Measurements from ENCODE around the gene TAB3. TPM values are rescaled to one million over a fixed set of nuclear protein-coding genes. Genes with fewer than 3 reads are reported as not detected.
A peak's percentile ranks its signal among the peaks of the same experiment; 100 is the strongest.

Gene TAB3, protein sequence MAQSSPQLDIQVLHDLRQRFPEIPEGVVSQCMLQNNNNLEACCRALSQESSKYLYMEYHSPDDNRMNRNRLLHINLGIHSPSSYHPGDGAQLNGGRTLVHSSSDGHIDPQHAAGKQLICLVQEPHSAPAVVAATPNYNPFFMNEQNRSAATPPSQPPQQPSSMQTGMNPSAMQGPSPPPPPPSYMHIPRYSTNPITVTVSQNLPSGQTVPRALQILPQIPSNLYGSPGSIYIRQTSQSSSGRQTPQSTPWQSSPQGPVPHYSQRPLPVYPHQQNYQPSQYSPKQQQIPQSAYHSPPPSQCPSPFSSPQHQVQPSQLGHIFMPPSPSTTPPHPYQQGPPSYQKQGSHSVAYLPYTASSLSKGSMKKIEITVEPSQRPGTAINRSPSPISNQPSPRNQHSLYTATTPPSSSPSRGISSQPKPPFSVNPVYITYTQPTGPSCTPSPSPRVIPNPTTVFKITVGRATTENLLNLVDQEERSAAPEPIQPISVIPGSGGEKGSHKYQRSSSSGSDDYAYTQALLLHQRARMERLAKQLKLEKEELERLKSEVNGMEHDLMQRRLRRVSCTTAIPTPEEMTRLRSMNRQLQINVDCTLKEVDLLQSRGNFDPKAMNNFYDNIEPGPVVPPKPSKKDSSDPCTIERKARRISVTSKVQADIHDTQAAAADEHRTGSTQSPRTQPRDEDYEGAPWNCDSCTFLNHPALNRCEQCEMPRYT
- 13.8 and 21.1 TPM in 2 replicates for total RNA-seq

DNA sequence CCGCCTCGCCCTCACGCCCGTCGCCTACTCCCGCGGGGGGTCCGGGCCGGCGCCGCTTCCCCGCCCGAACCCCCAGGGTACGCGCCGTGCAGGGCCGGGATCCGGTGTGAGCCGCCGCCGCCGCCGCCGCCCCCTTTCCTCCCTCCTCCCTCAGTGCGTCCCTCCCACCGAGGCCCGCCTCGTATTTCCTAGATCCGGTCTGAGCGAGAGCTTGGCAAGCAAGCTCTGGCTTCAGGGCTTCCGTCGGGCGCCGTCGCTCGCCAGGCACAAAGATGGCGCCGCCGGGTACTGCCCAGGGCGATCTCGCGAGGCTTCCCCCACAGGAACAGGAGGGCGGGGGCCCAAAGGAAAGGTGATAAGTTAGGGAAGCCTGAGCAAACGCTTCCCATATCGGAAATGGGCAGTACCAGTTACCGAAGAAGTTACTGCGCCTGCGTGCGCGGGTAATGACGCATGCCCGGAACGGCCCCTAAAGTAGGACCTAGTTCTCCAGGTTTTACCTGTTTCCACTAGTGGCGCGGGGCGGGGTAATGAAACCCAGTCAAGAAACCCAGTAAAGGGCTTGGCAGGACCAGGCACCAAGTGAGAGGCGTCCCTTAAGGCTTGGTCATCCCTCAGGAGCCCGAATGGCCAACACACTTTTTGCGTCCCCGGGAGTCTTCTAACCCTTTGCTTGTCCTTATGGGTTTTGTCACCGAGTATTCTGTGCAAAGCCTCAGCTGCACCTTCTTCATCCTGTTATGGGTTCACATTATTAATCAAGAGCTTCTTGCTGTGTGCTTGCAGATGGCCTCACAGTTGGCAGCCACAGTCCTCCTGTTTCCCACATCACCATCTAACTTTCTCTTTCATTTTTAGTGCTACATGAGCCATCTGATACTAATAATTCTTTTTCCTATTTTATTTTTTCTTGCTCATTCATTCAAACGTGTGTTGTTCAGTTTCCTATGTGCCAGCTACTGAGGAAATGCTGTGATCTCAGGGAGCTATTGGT, at the start of gene TAB3:
Gene TAB3 (minus strand): TSS at position 108 of the 994 bp plus-strand sequence. CDS start 29,666 bp downstream, outside the sequence.
- DNase-seq (ENCODE audit: extremely low read depth, low read depth, low spot score) = peak; percentile 63

DNA sequence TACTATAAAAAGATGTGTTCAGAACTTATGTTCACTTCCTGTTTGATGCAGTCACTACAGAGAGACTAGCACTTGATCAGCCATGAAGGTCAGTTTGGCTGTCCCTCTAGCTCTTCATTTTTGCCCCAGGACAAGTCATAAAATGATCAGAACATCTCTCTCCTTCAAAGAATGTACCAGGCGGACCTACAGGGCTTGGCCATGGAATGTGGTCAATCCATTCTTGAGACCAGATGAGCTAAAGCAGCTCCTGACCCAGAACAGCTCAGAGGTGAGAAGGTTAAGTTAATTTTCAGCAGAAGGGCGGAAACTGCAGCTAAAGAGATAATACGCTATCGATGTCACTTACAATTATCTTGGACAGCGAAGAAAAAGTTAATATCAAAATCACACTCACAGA, 49.2 kb upstream of the TAB3 start:
- DNase-seq (ENCODE audit: extremely low read depth, low read depth, low spot score) = no peak

DNA sequence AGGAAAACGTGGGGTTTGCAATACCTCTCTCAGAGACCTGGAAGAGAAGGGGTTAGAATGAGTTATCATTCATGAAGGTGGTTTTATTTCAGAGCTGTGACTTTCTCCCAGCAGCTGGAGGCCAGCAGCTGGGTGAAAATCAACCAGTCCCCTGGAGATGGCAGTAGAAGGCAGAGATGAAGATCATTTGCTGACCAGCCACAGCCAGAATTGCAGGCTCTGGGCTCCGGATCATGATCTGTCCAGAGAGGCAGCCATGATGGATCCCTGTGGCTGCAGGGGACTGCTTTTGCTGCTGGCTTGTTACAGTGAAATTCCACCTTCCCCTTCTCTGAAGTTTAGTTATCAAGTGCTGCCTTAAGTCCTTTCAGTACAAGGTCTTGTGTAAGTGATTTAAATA, 46.9 kb upstream of the TAB3 start:
- no peak for DNase-seq (ENCODE audit: extremely low read depth, low read depth, low spot score)

DNA sequence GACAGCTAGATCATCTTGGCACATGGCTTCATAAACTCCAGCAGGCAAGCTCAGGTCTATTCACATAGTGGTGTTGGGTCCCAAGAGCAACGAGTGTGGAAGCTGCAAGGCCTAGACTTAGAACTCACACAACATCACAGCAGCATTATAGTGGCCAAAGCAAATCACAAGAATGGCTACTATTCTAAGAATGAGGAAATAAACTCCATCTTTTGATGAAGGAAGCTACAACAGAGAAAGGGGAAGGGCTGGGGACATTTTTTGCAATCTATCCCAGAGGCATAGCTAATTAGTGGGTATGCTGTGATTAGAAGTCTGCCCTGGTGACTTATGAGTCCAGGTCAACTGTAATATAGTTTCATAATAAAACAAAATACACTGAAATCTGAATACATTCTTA, 42.9 kb upstream of the TAB3 start:
- no peak for DNase-seq (ENCODE audit: extremely low read depth, low read depth, low spot score)

DNA sequence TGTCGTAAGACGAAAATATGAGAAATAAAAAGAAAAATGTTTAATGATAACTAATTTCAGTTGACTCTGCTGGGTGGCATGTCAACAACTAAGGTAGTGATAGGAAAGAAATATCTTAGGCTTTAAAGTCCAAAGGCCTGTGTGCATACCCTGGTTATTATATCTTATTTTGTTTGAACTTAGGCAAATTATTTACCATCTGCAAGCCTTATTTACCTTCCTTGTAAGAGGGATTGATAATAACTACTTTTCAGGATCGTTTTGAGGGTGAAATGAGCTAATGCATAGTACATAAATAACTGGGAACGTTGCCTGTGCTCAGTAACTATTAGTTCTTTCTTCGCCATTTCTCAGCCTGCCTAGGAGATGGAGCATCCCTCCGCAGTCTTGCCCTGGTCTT, 41.6 kb upstream of the TAB3 start:
- DNase-seq (ENCODE audit: extremely low read depth, low read depth, low spot score) = no peak

DNA sequence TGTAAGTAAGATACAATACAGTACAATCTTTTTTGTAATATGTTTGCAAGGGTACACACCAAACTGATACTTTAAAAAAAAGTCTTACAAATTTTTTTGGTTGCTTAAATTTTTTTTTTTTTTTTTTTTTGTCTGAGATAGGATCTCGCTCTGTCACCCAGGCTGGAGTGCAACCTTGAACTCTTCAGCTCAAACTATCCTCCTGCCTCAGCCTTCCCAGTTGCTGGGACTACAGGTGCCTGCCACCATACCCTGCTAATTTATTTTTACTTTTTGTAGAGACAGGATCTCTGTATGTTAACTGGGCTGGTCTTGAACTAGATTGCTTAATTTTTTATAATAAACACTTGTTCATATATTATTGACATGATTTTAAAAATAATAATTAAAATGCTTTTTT, 41.1 kb upstream of the TAB3 start:
- no peak for DNase-seq (ENCODE audit: extremely low read depth, low read depth, low spot score)

DNA sequence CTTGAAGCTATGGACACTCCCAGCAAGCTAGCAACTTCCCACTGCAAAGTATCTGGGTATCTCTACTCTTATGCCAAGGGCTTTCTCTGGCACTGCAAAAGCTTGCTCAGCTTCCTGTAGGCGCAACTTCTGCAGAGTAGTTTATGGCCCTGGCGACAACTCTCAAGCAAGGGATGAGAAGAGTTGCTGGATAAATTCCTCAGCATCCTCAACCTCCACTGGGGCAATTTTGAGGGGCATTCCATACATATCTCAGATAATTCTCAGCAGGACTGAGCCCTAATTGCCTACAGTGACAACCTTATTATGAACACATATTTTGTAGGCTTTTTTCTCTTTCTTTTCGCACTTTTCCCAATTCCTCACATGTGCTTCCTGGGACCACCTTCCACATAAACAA, 31.2 kb upstream of the TAB3 start:
- DNase-seq (ENCODE audit: extremely low read depth, low read depth, low spot score) = no peak

DNA sequence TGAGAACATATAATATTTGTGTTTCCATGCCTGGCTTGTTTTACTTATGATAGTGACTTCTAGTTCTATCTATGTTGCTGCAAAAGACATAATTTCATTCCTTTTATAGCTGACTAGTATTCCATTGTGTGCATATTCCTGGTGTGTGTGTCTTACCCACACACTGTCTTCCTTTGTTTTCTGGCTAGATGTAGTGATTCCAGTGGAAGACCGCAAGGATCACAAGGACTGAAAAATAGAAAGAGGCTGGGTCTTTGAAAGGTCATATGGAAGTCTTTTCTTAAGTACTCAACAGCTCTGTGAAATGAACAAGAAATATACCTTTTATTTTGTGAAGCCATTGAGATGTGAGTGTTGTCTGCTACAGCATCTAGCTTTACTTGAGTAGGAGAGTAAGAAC, 29.4 kb upstream of the TAB3 start:
- DNase-seq (ENCODE audit: extremely low read depth, low read depth, low spot score) = no peak

DNA sequence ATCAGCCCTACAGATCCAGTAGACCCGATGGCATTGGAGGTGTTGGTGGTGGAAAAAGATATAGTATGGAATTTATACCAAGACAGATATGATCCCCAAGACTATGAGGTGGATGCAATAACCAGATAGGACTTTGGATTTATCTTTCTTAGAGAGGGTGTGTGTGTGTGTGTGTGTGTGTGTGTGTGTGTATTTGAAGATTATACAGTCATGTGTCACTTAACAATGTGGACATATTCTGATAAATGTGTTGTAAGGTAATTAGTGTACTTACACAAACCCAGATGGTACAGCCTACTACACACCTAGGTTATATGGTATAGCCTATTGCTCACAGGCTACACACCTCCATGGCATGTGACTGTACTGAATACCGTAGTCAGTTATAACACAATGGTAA, 24.4 kb upstream of the TAB3 start:
- no peak for DNase-seq (ENCODE audit: extremely low read depth, low read depth, low spot score)

DNA sequence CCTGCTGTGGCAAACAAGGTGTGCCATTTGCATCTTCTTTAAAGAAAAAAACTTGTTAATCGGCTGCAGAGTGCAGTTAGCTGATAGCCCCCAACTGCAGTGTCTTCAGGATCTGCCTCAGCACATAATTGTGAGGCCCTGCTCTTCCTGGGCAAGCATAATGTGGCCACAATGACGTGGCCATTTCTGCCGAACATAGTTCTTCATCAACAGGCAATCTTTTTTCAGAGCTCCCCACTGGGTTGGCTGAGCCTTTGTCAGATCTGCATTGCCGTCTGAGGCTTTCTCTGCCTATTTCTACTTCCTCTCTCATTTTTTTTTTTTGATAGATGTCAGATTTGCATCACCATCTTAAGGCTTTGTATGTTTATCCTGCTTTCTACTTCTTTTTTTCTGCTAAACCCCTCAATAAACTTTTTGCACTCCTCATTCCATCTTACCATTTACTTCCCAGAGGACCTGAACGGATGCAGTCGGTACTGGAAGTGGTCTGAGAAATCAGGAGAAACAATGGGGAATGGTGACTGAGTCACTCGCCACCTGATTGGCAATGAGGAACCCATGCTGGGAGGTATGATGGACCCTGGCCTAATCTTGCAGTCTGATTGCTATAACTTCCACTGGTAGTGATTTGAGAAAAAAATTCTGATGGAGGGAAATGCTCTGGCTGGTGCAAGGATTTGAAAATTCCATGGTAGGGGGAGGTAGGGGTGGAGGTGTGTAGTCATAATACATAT, 21.2 kb upstream of the TAB3 start:
- no peak for DNase-seq (ENCODE audit: extremely low read depth, low read depth, low spot score)

DNA sequence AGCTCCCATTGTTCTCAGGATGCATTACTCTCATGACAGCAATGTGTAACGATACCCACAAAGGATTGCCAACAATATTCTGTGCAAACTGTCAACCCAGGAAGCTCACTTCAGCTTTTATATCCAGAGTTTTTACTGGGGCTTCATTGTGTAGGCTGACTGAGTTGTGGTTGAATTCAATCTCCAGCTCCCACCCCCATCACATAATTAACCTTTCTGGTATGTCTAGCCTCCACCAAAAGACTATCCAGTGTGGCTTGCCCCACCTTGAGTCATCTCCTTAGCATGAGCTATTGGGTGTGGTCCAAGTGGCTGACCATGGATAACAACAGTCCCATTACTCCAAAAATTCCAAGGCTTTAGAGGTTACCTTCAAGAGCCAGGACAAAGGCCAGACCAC, 17.7 kb upstream of the TAB3 start:
- no peak for DNase-seq (ENCODE audit: extremely low read depth, low read depth, low spot score)

DNA sequence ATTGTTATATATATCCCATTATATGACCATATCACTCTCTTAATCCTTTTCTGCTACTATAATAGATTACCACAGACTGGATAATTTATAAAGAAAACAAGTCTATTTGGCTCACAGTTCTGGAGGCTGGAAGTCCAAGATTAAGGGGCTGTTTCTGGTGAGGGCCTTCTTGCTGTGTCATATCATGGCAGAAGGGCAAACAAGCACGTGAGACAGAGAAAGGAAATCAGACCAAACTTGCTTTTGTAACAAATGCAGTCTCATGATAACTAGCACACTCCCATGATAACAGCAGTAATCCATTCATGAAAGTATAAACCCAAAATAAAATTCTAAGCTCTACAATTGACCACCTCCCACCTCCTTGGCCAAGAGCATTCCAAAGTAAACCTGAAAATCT, 16.3 kb upstream of the TAB3 start:
- DNase-seq (ENCODE audit: extremely low read depth, low read depth, low spot score) = no peak

DNA sequence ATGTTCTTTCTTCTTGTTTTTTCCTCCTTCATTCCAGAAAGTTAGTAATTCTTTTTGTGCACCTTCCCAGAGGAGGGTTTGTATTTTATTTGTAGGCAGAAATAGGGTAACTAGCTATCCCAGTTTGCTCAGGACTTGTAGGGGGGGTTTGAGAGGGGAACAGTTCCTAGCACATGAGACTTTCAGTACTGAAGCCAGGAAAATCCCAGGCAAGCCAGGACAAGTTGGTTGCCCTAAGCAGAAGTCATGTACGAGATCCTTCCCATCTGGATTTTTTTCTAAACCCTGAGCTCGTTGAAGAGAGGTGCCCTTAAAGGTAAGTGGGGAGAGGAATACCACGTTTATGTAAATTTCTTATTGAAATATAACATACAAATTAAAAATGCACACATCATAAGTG, 15.6 kb upstream of the TAB3 start:
- DNase-seq (ENCODE audit: extremely low read depth, low read depth, low spot score) = no peak

DNA sequence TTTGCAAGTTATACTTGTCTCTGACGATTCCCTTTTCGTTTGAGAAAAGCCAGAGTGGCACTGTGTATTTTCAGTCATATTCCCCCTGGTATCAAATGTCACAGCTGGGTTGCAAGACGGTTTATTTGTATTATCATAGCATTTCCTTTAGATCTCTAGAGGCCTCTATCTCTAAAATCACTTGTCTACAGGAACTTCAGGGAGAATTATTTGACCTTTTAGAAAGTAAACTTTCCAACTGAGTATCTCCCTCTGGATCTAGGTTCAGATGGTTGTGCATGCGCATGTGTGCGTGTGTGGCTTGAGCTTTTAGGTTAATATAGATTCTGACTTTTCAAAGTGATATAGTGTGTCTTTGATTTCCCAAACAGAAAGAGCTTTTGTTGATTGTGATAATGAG, 15.1 kb upstream of the TAB3 start:
- no peak for DNase-seq (ENCODE audit: extremely low read depth, low read depth, low spot score)

DNA sequence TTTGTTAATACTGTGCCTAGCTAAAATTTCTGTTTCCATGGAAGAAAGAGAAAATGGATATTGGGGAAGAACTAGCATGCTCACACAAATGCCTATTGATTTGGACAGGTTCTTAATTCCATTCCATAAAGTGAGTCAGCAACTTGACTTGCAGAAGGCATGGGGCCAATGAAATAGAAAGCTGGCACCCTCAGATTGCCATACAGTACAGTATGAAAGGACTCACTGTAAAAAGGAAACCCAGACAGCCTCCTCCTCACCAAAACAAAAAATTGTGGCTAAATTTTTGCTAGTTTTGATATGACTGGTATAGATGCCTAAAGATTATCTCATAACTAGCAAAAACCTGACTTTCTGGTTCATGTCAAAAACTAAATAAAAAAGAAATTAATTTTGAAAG, 11.2 kb upstream of the TAB3 start:
- no peak for DNase-seq (ENCODE audit: extremely low read depth, low read depth, low spot score)

DNA sequence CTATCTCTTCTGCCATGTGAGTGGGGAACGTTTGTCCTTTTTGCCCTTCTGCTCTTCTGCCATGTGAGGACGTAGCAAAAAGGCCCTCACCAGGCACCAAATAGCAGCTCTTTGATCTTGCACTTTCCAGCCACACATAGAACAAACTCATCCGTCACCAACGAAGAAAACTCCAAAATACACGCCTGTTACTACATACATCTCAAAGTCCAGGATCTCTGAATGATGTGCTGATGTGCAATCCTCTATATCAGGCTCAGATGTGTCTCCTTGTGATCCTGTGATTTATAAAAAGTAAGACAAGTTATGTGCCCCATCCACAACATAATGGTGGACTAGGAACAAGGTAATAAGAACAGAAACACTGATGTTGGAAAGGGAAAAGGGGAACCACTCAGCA, 9.8 kb upstream of the TAB3 start:
- DNase-seq (ENCODE audit: extremely low read depth, low read depth, low spot score) = no peak

DNA sequence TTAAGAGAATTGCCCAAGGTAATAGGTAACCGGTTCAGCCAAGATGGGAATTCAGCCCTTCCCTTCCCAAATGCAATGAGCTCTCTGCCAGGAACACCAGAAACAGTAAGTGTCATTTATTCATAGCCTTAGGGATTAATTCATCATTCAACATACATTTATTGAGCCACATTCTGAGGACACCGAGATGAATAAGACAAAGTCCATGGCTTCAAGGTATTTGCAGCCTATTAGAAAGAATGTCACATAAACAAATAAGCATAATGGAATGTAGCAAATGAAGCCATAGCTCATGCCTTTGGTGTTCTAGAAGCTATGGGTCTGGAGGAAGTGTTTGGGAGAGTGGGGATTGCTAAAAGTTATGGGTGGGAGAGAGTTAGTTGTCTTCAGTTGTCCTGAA, 6.3 kb upstream of the TAB3 start:
- no peak for DNase-seq (ENCODE audit: extremely low read depth, low read depth, low spot score)

DNA sequence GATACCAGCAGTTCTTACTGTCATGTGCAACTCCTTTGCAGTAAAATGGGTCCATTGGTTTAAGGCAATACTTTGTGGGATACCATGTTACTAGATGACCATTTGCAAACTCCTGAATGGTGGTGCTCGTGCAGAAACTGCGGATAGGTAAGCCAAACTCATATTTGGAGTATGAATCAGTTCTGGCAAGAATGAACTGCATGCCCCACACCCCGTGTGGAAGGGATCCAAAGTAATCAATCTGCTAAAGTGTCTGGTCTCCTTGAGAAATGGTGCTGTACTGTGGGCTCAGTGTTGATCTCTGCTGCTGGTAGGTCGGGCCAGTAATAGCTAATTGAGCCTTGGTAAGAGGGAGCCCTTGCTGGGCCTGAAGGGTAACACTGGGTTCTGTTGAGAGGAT, 4.2 kb upstream of the TAB3 start:
- DNase-seq (ENCODE audit: extremely low read depth, low read depth, low spot score) = no peak

DNA sequence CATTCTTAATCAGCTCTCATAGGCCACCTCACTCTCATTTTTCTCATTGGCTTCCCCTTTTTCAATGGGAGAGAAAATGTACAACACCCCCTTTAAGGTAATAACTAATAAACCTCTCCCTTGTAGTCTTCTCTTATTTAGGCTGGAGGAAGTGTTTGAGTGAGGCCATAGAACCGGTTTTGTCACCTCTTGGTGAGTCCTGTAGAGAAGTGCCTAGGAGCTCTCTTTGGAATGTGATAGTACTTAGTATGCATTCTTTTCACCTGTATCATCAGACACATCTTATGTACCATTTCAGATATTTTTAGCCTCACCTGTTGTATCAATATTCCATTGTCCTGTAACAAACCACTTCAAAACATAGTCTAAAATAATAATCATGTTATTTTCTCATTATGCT, 3.5 kb upstream of the TAB3 start:
- DNase-seq (ENCODE audit: extremely low read depth, low read depth, low spot score) = no peak

DNA sequence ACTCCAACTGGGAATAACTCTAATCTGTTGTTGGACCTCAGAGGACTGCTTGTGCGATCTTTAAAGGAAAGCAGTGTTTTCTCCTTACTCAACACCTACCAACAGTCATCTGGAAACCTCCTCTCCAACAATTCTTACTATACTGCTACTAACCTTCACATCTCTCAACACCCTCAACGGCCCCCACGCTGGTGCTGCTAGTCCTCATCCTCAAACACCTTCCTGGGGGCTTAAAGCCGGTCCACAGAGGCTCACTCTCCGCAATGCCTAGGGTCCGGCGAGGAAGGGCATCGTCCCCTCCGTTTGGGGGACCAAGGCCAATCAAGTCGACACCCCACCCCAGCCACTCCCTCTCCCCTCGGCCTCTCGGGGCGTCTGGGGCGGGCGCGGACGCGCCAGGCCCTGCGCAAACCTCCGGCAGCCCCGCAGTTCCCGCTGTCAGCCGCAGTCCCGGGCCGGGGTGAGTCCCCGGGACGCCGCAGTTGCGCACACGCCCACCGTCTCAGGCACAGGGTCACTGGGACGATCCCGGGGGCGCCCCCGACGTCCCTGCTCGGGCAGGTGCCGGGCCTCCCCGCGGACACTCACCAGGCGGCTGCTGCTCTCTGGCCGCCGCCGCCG, 418 bp downstream of the TAB3 start:
- DNase-seq (ENCODE audit: extremely low read depth, low read depth, low spot score) = no peak

Data from glomerular endothelial cell (primary cell).